GM12878 (cell line): ENCODE data around the gene CCL16. TPM values are rescaled to one million over a fixed set of nuclear protein-coding genes. Genes with fewer than 3 reads are reported as not detected.

Experiments
- ATAC-seq: fragments of 200-7000 bp; cut with Tn5 transposase; 3 replicates; pipeline ENCODE4 v1.9.1; 2020; ENCODE audit warnings: mild to moderate bottlenecking, moderate library complexity
- BruUV-seq: library from RNA; stranded (reverse); fragments of 400-500 nt; replicated peaks from 2 replicates; lab custom pipeline; 2021; lab: Mats Ljungman, UMichigan
- CTCF ChIA-PET: fragments of 300-600 bp; sonication (Branson Sonifier 250); formaldehyde crosslinking; extraction: SDS; loops from one replicate; lab custom pipeline; 2021; ENCODE audit warnings: inconsistent platforms; lab: Yijun Ruan, JAX
- POLR2A ChIA-PET: fragments of 350-600 bp; formaldehyde crosslinking; extraction: SDS; loops from one replicate; lab custom pipeline; 2021; ENCODE audit warnings: inconsistent platforms; lab: Charles Lee
- RAD21 ChIA-PET: fragments of 300-600 bp; sonication (Branson Sonifier 250); formaldehyde crosslinking; loops from one replicate; lab custom pipeline; 2023; ENCODE audit warnings: antibody characterized with exemption; ENCODE audit not compliant: unreplicated experiment; lab: Charles Lee
- SMC1A ChIA-PET: fragments of 300-600 bp; sonication (Branson Sonifier 250); formaldehyde crosslinking; loops from one replicate; lab custom pipeline; 2023; ENCODE audit not compliant: unreplicated experiment, uncharacterized antibody; lab: Charles Lee
- DNase-seq: peaks from one replicate; pipeline ENCODE4 v3.0.0-alpha.2; 2011; ENCODE audit warnings: low read depth, low spot score
- FAIRE-seq: peaks from 3 replicates; lab custom pipeline; 2011; peaks lifted over from hg19 to GRCh38; lab: Jason Lieb, UNC
- H2AFZ ChIP-seq: 2 replicates; pipeline ENCODE4 v1.6.0; 2011; ENCODE audit warnings: low read depth, low read length, control low read depth; ENCODE audit not compliant: control insufficient read depth
- H3K27ac ChIP-seq: 2 replicates; pipeline ENCODE4 v1.5.1; 2011; ENCODE audit warnings: control low read depth; ENCODE audit not compliant: control insufficient read depth, insufficient read depth
- H3K27me3 ChIP-seq, 2 experiments: replicated peaks in 1 of 2; 2 replicates each; pipeline versions ENCODE4 v1.6.0 to v1.6.1; 2011; ENCODE audit warnings: low read length in 1 of 2; ENCODE audit not compliant: control insufficient read depth in 2 of 2, insufficient read depth in 2 of 2
- H3K36me3 ChIP-seq, 2 experiments: 2 replicates each; pipeline ENCODE4 v1.5.1; 2011; ENCODE audit warnings: low read length in 1 of 2; ENCODE audit not compliant: control insufficient read depth in 2 of 2, insufficient read depth in 2 of 2
- H3K4me1 ChIP-seq: 2 replicates; pipeline ENCODE4 v1.6.1; 2011; ENCODE audit warnings: mild to moderate bottlenecking, low read length, moderate library complexity, mixed read lengths; ENCODE audit not compliant: control insufficient read depth, insufficient read depth
- H3K4me2 ChIP-seq: 2 replicates; pipeline ENCODE4 v1.6.0; 2011; ENCODE audit warnings: control low read depth; ENCODE audit not compliant: control insufficient read depth, insufficient read depth
- H3K4me3 ChIP-seq: fragments of 200-600 bp; sonication (generic); 2 replicates; pipeline ENCODE4 v1.5.1; 2016
- H3K79me2 ChIP-seq: 2 replicates; pipeline ENCODE4 v1.6.0; 2011; ENCODE audit warnings: low read length; ENCODE audit not compliant: control insufficient read depth, insufficient read depth
- H3K9ac ChIP-seq: 2 replicates; pipeline ENCODE4 v1.8.0; 2011; ENCODE audit warnings: low read length, control low read depth, mixed read lengths; ENCODE audit not compliant: control insufficient read depth, insufficient read depth
- H3K9me3 ChIP-seq: replicated peaks from 3 replicates; pipeline ENCODE4 v1.5.1; 2011; ENCODE audit warnings: mild to moderate bottlenecking, low read length; ENCODE audit not compliant: control insufficient read depth, insufficient read depth
- H4K20me1 ChIP-seq: 2 replicates; pipeline ENCODE4 v1.6.0; 2011; ENCODE audit not compliant: control insufficient read depth, insufficient read depth
- ELK1 ChIP-seq: IDR thresholded peaks from 2 replicates; pipeline ENCODE4 v1.6.1; 2012; ENCODE audit warnings: low read depth, low read length, improper control_type of control experiment
- IKZF1 ChIP-seq: fragments of 450-650 bp; conservative IDR thresholded peaks from 2 replicates; pipeline ENCODE4 v1.6.1; 2017; ENCODE audit warnings: antibody characterized with exemption, mild to moderate bottlenecking
- KDM1A ChIP-seq: fragments of 200-600 bp; sonication (generic); IDR thresholded peaks from 2 replicates; pipeline ENCODE4 v1.6.1; 2016; ENCODE audit warnings: borderline replicate concordance
- TAF1 ChIP-seq: IDR thresholded peaks from 2 replicates; pipeline ENCODE4 v1.6.1; 2011; ENCODE audit warnings: mild to moderate bottlenecking, low read depth, low read length, borderline replicate concordance
- USF1 ChIP-seq: IDR thresholded peaks from 2 replicates; pipeline ENCODE4 v1.6.1; 2011; ENCODE audit warnings: borderline replicate concordance, low read depth, mild to moderate bottlenecking, moderate library complexity, mixed read lengths, low read length; ENCODE audit not compliant: insufficient read depth; ENCODE audit errors: extremely low read length
- WGBS: methylation state at CpG from one replicate; pipeline ENCODE4 v1.1.6; 2016; ENCODE audit warnings: low lambda C conversion rate; ENCODE audit not compliant: insufficient replicate concordance, insufficient coverage; ENCODE audit errors: missing lambda C conversion rate; 5-methylcytosine and 5-hydroxymethylcytosine counted together
- in situ Hi-C: fragments of 300-500 bp; cut with MboI; formaldehyde crosslinking; loops from 9 replicates; pipeline ENCODE4 v1.14.3; 2018; ENCODE audit warnings: mixed read lengths
- intact Hi-C: fragments of 100-400 bp; cut with micrococcal nuclease; formaldehyde crosslinking; loops from one replicate; pipeline ENCODE4 v1.14.2; 2022; ENCODE audit not compliant: unreplicated experiment
- polyA plus RNA-seq, 11 experiments: library from polyadenylated mRNA; depleted of rRNA in 4 of 11; unstranded in 6 of 11; stranded (reverse) in 5 of 11; fragments of >200 nt; fragmentation: Nextera tagmentation in 4 of 11; fragmentation: Illumina TruSeq in 1 of 11; extraction: Ambion mirVana in 4 of 11; extraction: Trizol in 1 of 11; gene quantifications; 1 replicate in 1 of 11; 2 replicates in 10 of 11; pipeline versions ENCODE4 v1.2.1 to v1.2.3, GENCODE V29; 2011 to 2016; ENCODE audit warnings: inconsistent platforms in 2 of 11, missing spikeins in 2 of 11, low read depth in 1 of 11
- total RNA-seq, 4 experiments: library from RNA; depleted of rRNA in 3 of 4; stranded (reverse); fragments of >200 nt in 3 of 4; fragmentation: Illumina TruSeq in 1 of 4; extraction: Trizol in 1 of 4; gene quantifications; 2 replicates each; pipeline versions ENCODE4 v1.2.1 to v1.2.3, GENCODE V29; 2013 to 2021
- TF ChIP-seq, protein P1 (sequence below): fragments of 450-650 bp; IDR thresholded peaks from 2 replicates; pipeline ENCODE4 v1.6.1; 2017; ENCODE audit warnings: antibody characterized with exemption, mild to moderate bottlenecking, moderate library complexity
- TF ChIP-seq, protein P2 (sequence below): fragments of 450-650 bp; formaldehyde crosslinking; IDR thresholded peaks from 2 replicates; pipeline ENCODE4 v1.5.0; 2022; ENCODE audit warnings: mild to moderate bottlenecking, missing genetic modification characterization
- TF ChIP-seq, protein P3 (sequence below): fragments of 450-650 bp; IDR thresholded peaks from 2 replicates; pipeline ENCODE4 v1.6.1; 2014; ENCODE audit warnings: mild to moderate bottlenecking

CCL16 gene
- total and polyA plus RNA-seq, 10 of the 15 experiments (the other 5 are each of a cell fraction or from before 2014, with no cell fraction given) = not detected

GRCh38 chr17:35981246-35981645 lies at the start of gene CCL16 (continued):
- TF ChIP-seq ELK1 (no peak), TAF1 (no peak), KDM1A (no peak)
- TF ChIP-seq, protein P1, sequence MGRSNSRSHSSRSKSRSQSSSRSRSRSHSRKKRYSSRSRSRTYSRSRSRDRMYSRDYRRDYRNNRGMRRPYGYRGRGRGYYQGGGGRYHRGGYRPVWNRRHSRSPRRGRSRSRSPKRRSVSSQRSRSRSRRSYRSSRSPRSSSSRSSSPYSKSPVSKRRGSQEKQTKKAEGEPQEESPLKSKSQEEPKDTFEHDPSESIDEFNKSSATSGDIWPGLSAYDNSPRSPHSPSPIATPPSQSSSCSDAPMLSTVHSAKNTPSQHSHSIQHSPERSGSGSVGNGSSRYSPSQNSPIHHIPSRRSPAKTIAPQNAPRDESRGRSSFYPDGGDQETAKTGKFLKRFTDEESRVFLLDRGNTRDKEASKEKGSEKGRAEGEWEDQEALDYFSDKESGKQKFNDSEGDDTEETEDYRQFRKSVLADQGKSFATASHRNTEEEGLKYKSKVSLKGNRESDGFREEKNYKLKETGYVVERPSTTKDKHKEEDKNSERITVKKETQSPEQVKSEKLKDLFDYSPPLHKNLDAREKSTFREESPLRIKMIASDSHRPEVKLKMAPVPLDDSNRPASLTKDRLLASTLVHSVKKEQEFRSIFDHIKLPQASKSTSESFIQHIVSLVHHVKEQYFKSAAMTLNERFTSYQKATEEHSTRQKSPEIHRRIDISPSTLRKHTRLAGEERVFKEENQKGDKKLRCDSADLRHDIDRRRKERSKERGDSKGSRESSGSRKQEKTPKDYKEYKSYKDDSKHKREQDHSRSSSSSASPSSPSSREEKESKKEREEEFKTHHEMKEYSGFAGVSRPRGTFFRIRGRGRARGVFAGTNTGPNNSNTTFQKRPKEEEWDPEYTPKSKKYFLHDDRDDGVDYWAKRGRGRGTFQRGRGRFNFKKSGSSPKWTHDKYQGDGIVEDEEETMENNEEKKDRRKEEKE = no peak
- TF ChIP-seq, all 136 proteins: peak for 0

DNA sequence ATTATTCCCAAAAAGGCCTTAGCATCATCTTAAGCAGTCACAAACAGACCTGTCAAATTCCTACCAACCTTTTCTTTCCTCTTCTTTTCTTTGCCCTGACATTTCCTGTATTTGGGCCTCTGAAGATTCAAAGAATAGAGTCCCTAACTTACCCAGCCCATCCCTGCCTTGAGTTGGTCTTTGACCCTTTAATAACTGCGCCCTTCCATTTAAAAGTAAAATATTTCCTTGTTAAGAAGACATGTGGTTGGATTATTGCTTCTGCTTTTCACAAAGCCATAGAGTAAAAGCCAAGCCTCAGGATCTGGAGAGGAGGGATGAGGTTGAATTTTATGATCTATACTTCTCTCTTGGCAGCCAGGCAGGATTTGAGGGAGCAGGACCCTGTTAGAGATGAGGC lies 49.7 kb upstream of the CCL16 start:
- BruUV-seq = no TSS peak
- no peaks in the 10 kb centered on the region for H3K27me3 ChIP-seq
- no peak for FAIRE-seq
- H2AFZ ChIP-seq = no peak overlapping the region
- ChIA-PET POLR2A (no interaction called here), RAD21 (interaction anchor here (1.3 kb wide), 1 partner anchor 53 kb away, joined by 5 read pairs; no protein-coding TSS in a partner anchor), SMC1A (interaction anchor here (0.7 to 1.3 kb wide), 2 partner anchors 17 to 76 kb away, joined by 3 read pairs; no protein-coding TSS in a partner anchor), CTCF (interaction anchor here (2.5 kb wide), 1 partner anchor 42 kb away, joined by 12 read pairs; no protein-coding TSS in a partner anchor)
- H3K4me3 ChIP-seq = no peak overlapping the region
- peaks cover 5% of the 10 kb centered on the region; the same call in 1 of the 2 replicates for H3K4me1 ChIP-seq
- intact Hi-C loops (no loop called here), in situ Hi-C loops (no loop called here)
- H3K79me2 ChIP-seq = no peaks in the 10 kb centered on the region
- H3K4me2 ChIP-seq = no peak overlapping the region
- H3K27ac ChIP-seq = no peak overlapping the region
- no peak overlapping the region for H3K9ac ChIP-seq
- ATAC-seq = no peak
- no peak for DNase-seq
- no peaks in the 10 kb centered on the region for H4K20me1 ChIP-seq
- WGBS = 0% methylated on average over 1 of the region's 1 CpG
- TF ChIP-seq, protein P2, sequence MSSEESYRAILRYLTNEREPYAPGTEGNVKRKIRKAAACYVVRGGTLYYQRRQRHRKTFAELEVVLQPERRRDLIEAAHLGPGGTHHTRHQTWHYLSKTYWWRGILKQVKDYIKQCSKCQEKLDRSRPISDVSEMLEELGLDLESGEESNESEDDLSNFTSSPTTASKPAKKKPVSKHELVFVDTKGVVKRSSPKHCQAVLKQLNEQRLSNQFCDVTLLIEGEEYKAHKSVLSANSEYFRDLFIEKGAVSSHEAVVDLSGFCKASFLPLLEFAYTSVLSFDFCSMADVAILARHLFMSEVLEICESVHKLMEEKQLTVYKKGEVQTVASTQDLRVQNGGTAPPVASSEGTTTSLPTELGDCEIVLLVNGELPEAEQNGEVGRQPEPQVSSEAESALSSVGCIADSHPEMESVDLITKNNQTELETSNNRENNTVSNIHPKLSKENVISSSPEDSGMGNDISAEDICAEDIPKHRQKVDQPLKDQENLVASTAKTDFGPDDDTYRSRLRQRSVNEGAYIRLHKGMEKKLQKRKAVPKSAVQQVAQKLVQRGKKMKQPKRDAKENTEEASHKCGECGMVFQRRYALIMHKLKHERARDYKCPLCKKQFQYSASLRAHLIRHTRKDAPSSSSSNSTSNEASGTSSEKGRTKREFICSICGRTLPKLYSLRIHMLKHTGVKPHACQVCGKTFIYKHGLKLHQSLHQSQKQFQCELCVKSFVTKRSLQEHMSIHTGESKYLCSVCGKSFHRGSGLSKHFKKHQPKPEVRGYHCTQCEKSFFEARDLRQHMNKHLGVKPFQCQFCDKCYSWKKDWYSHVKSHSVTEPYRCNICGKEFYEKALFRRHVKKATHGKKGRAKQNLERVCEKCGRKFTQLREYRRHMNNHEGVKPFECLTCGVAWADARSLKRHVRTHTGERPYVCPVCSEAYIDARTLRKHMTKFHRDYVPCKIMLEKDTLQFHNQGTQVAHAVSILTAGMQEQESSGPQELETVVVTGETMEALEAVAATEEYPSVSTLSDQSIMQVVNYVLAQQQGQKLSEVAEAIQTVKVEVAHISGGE = no peak
- TF ChIP-seq, protein P3, sequence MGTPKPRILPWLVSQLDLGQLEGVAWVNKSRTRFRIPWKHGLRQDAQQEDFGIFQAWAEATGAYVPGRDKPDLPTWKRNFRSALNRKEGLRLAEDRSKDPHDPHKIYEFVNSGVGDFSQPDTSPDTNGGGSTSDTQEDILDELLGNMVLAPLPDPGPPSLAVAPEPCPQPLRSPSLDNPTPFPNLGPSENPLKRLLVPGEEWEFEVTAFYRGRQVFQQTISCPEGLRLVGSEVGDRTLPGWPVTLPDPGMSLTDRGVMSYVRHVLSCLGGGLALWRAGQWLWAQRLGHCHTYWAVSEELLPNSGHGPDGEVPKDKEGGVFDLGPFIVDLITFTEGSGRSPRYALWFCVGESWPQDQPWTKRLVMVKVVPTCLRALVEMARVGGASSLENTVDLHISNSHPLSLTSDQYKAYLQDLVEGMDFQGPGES = no peak
- no peak for TF ChIP-seq USF1
- TF ChIP-seq IKZF1 = no peak
- H3K9me3 ChIP-seq = no peaks in the 10 kb centered on the region; the same call in 2 of the 3 replicates
- no peaks in the 10 kb centered on the region for H3K36me3 ChIP-seq
